Choroid plexus epithelial cell (primary cell): ENCODE data around the gene NAGLU.
"Not testable (repeated sequence)": the region's sequence is repeated elsewhere in the genome, so short reads cannot be mapped to it uniquely, and the experiment has no call there.

Experiments used
- DNase-seq: peaks from one replicate; pipeline ENCODE4 v3.0.0-alpha.2; 2010; ENCODE audit warnings: low read depth
- H3K4me3 ChIP-seq: 2 replicates; pipeline ENCODE4 v1.5.1; 2011; ENCODE audit warnings: low read depth, mild to moderate bottlenecking, control low read depth, low read length, moderate library complexity
- CTCF ChIP-seq: conservative IDR thresholded peaks from 2 replicates; pipeline ENCODE4 v1.5.1; 2011; ENCODE audit warnings: low read depth, mild to moderate bottlenecking, control low read depth, inconsistent platforms, low read length, moderate library complexity

The NAGLU gene

GRCh38 chr17:42537156-42537805, 1.2 kb downstream of the NAGLU start:
- H3K4me3 ChIP-seq, result peak overlapping the region; percentile 76

GRCh38 chr17:42537826-42538451, 1.9 kb downstream of the NAGLU start:
- no peak for TF ChIP-seq CTCF
- no peak overlapping the region for H3K4me3 ChIP-seq
- DNase-seq, result no peak

More at GRCh38 chr17:42537156-42537805, 1.2 kb downstream of the NAGLU start:
- DNase-seq, result no peak
- no peak for TF ChIP-seq CTCF

- TF ChIP-seq CTCF, result no peak
These were observed 2.4 kb downstream of the NAGLU start for GRCh38 chr17:42538482-42538881.

GRCh38 chr17:42540558-42540957, 4.5 kb downstream of the NAGLU start:
- DNase-seq, H3K4me3 ChIP-seq: not testable (repeated sequence)

More at GRCh38 chr17:42538482-42538881, 2.4 kb downstream of the NAGLU start:
- no peak for DNase-seq
- H3K4me3 ChIP-seq, result no peak overlapping the region

- no peak for DNase-seq
- no peak overlapping the region for H3K4me3 ChIP-seq
- TF ChIP-seq CTCF, result no peak
These were observed 5.2 kb downstream of the NAGLU start for GRCh38 chr17:42541041-42541833.

GRCh38 chr17:42543190-42544079, 7.4 kb downstream of the NAGLU start:
- TF ChIP-seq CTCF, result no peak
- no peak for DNase-seq
- H3K4me3 ChIP-seq, result no peak overlapping the region
